ENCODE measurements around the gene MATCAP1. TPM values are rescaled to one million over a fixed set of nuclear protein-coding genes. Genes with fewer than 3 reads are reported as not detected.

MATCAP1 gene
- total and polyA plus RNA-seq, 2 of the 13 experiments (the other 11 are each of a cell fraction or from before 2014, with no cell fraction given), result 11.2 to 24.5 TPM

- peak; percentile 98 for TF ChIP-seq POGK (CRISPR knock-in tag; conservative IDR thresholded peaks at IDR 0.05)
- TF ChIP-seq NFE2L2 (IDR thresholded peaks at IDR 0.05; ENCODE audit: low read length), result no peak
- TF ChIP-seq FOXP1 (IDR thresholded peaks at IDR 0.05), result no peak
- TF ChIP-seq FOXP1 (CRISPR knock-in tag; IDR thresholded peaks at IDR 0.05), result no peak; the same call in 1 of the 2 replicates
- TF ChIP-seq PRDM15 (CRISPR knock-in tag; IDR thresholded peaks at IDR 0.05), result no peak
- peak; percentile 88 for TF ChIP-seq MXD4 (CRISPR knock-in tag; IDR thresholded peaks at IDR 0.05)
- TF ChIP-seq MED8 (CRISPR knock-in tag; IDR thresholded peaks at IDR 0.05; ENCODE audit: insufficient replicate concordance), result peak; percentile 48
- TF ChIP-seq ZNF383 (CRISPR knock-in tag; IDR thresholded peaks at IDR 0.05; ENCODE audit: borderline replicate concordance), result no peak; the same call in 1 of the 2 replicates
- TF ChIP-seq ZNF367 (CRISPR knock-in tag; IDR thresholded peaks at IDR 0.05; ENCODE audit: borderline replicate concordance), result no peak
- TF ChIP-seq ZFP1 (CRISPR knock-in tag; IDR thresholded peaks at IDR 0.05), result no peak
- peak; percentile 99 for TF ChIP-seq ZNF121 (CRISPR knock-in tag; IDR thresholded peaks at IDR 0.05)
- TF ChIP-seq TFDP1 (CRISPR knock-in tag; IDR thresholded peaks at IDR 0.05; ENCODE audit: borderline replicate concordance), result peak; percentile 93; the same call in 1 of the 2 replicates
- no peak for TF ChIP-seq PAWR (CRISPR knock-in tag; IDR thresholded peaks at IDR 0.05; ENCODE audit: borderline replicate concordance)
- 0 out of 2 replicates have a peak, but pooled peaks have one; percentile 75 for TF ChIP-seq ZNF841 (CRISPR knock-in tag; IDR thresholded peaks at IDR 0.05; ENCODE audit: borderline replicate concordance)
- TF ChIP-seq RAD51 (IDR thresholded peaks at IDR 0.05; ENCODE audit: borderline replicate concordance), result no peak
- TF ChIP-seq ZNF292 (CRISPR knock-in tag; IDR thresholded peaks at IDR 0.05; ENCODE audit: borderline replicate concordance, low read depth), result peak; percentile 95; the same call in 1 of the 2 replicates
- TF ChIP-seq SP4 (CRISPR knock-in tag; IDR thresholded peaks at IDR 0.05), result peak; percentile 89
- TF ChIP-seq TSC22D2 (CRISPR knock-in tag; IDR thresholded peaks at IDR 0.05; ENCODE audit: borderline replicate concordance), result no peak
- peak; percentile 80; the same call in 1 of the 2 replicates for TF ChIP-seq EEA1 (CRISPR knock-in tag; IDR thresholded peaks at IDR 0.05; ENCODE audit: borderline replicate concordance)
- no peak for TF ChIP-seq FOXM1 (CRISPR knock-in tag; IDR thresholded peaks at IDR 0.05)
- TF ChIP-seq IRF2 (CRISPR knock-in tag; IDR thresholded peaks at IDR 0.05), result peak; percentile 94
These were observed 9.7 kb downstream of the MATCAP1 start (continued) for GRCh38 chr16:67173808-67174705.

Measured in HepG2 (cell line).